GM23338 (cell line): ENCODE results near the gene SNX10. TPM values are rescaled to one million over a fixed set of nuclear protein-coding genes. Genes with fewer than 3 reads are reported as not detected.

Experiments used
- ATAC-seq: fragments of 200-7000 bp; cut with Tn5 transposase; 3 replicates; pipeline ENCODE4 v1.9.1; 2020
- DNase-seq: peaks from one replicate; pipeline ENCODE4 v3.0.0-alpha.2; 2015; ENCODE audit warnings: low spot score
- H2AFZ ChIP-seq: fragments of 200-600 bp; sonication (generic); 2 replicates; pipeline ENCODE4 v1.8.0; 2016; ENCODE audit warnings: antibody characterized with exemption, mild to moderate bottlenecking, moderate library complexity
- H3F3A ChIP-seq: fragments of 200-600 bp; sonication (generic); replicated peaks from 2 replicates; pipeline ENCODE4 v1.8.0; 2017; ENCODE audit warnings: antibody characterized with exemption, mixed run types, low read depth
- H3K27ac ChIP-seq: fragments of 200-600 bp; sonication (generic); 2 replicates; pipeline ENCODE4 v1.6.1; 2016; ENCODE audit warnings: low read depth
- H3K27me3 ChIP-seq: fragments of 200-600 bp; sonication (generic); 2 replicates; pipeline ENCODE4 v1.8.0; 2016; ENCODE audit warnings: mild to moderate bottlenecking, mixed run types, moderate library complexity; ENCODE audit not compliant: insufficient read depth
- H3K36me3 ChIP-seq: fragments of 200-600 bp; sonication (generic); 2 replicates; pipeline ENCODE4 v1.8.0; 2016; ENCODE audit warnings: mild to moderate bottlenecking; ENCODE audit not compliant: insufficient read depth
- H3K4me1 ChIP-seq: fragments of 200-600 bp; sonication (generic); 2 replicates; pipeline ENCODE4 v1.8.0; 2016; ENCODE audit warnings: mild to moderate bottlenecking, moderate library complexity; ENCODE audit not compliant: insufficient read depth
- H3K4me2 ChIP-seq: fragments of 200-600 bp; sonication (generic); 2 replicates; pipeline ENCODE4 v1.7.1; 2017; ENCODE audit warnings: mixed run types
- H3K4me3 ChIP-seq: fragments of 200-600 bp; sonication (generic); 2 replicates; pipeline ENCODE4 v1.6.1; 2016; ENCODE audit warnings: mixed run types
- H3K79me2 ChIP-seq: fragments of 200-600 bp; sonication (generic); replicated peaks from 2 replicates; pipeline ENCODE4 v1.8.0; 2017; ENCODE audit warnings: mild to moderate bottlenecking; ENCODE audit not compliant: insufficient read depth
- H3K9me2 ChIP-seq: fragments of 200-600 bp; sonication (generic); 2 replicates; pipeline ENCODE4 v1.8.0; 2017; ENCODE audit not compliant: insufficient read depth
- H4K20me1 ChIP-seq: fragments of 200-600 bp; sonication (generic); replicated peaks from 2 replicates; pipeline ENCODE4 v1.8.0; 2017; ENCODE audit warnings: mild to moderate bottlenecking; ENCODE audit not compliant: insufficient read depth
- H3K27ac Mint-ChIP-seq: 2 replicates; pipeline ENCODE4 v1.8.0; 2020; ENCODE audit warnings: inconsistent platforms, mild to moderate bottlenecking, moderate library complexity, mixed read lengths
- H3K27me3 Mint-ChIP-seq: 3 replicates; pipeline ENCODE4 v1.8.0; 2022; ENCODE audit warnings: low read depth, mild to moderate bottlenecking, moderate library complexity, mixed read lengths, inconsistent platforms; ENCODE audit not compliant: insufficient read depth, poor library complexity
- H3K36me3 Mint-ChIP-seq: 3 replicates; pipeline ENCODE4 v1.8.0; 2021; ENCODE audit warnings: low read depth, mild to moderate bottlenecking, inconsistent platforms, moderate library complexity, mixed read lengths
- H3K4me1 Mint-ChIP-seq: 3 replicates; pipeline ENCODE4 v1.8.0; 2020; ENCODE audit warnings: mild to moderate bottlenecking, inconsistent platforms, mixed read lengths
- H3K4me3 Mint-ChIP-seq: 3 replicates; pipeline ENCODE4 v1.8.0; 2021; ENCODE audit warnings: moderate library complexity, mild to moderate bottlenecking, inconsistent platforms, mixed read lengths
- H3K9me3 Mint-ChIP-seq: 3 replicates; pipeline ENCODE4 v1.8.0; 2020; ENCODE audit warnings: moderate library complexity, mild to moderate bottlenecking, inconsistent platforms, mixed read lengths
- CREB1 ChIP-seq: fragments of 250-450 bp; sonication (Bioruptor Pico); IDR thresholded peaks from 2 replicates; pipeline ENCODE4 v1.5.0; 2020; ENCODE audit warnings: low read depth, mild to moderate bottlenecking, moderate library complexity
- CTCF ChIP-seq, 2 experiments: fragments of 200-600 bp in 1 of 2; sonication (generic) in 1 of 2; conservative IDR thresholded peaks; 2 replicates each; pipeline versions ENCODE4 v1.5.1 to v1.6.1; 2016 to 2017; ENCODE audit warnings: antibody characterized with exemption in 2 of 2, low read depth in 2 of 2, mild to moderate bottlenecking in 2 of 2, moderate library complexity in 1 of 2
- EZH2 ChIP-seq: fragments of 200-600 bp; sonication (generic); IDR thresholded peaks from one replicate; pipeline ENCODE4 v1.8.0; 2017; ENCODE audit warnings: antibody characterized with exemption, mild to moderate bottlenecking, low read depth; ENCODE audit not compliant: unreplicated experiment
- EZH2phosphoT487 ChIP-seq: fragments of 200-600 bp; sonication (generic); IDR thresholded peaks from one replicate; pipeline ENCODE4 v1.8.1; 2018; ENCODE audit warnings: antibody characterized with exemption; ENCODE audit not compliant: unreplicated experiment
- JUNB ChIP-seq: IDR thresholded peaks from one replicate; pipeline ENCODE4 v1.6.1; 2016; ENCODE audit warnings: antibody characterized with exemption; ENCODE audit not compliant: unreplicated experiment
- POLR2AphosphoS5 ChIP-seq: IDR thresholded peaks from 2 replicates; pipeline ENCODE4 v1.6.1; 2016; ENCODE audit warnings: antibody characterized with exemption, low read depth
- REST ChIP-seq: IDR thresholded peaks from one replicate; pipeline ENCODE4 v1.6.1; 2018; ENCODE audit warnings: antibody characterized with exemption; ENCODE audit not compliant: unreplicated experiment
- ZNF114 ChIP-seq: fragments of 250-450 bp; sonication (Bioruptor Pico); IDR thresholded peaks from 2 replicates; pipeline ENCODE4 v1.5.0; 2020; ENCODE audit warnings: mild to moderate bottlenecking, moderate library complexity
- ZNF331 ChIP-seq: fragments of 250-450 bp; sonication (Bioruptor Pico); IDR thresholded peaks from 2 replicates; pipeline ENCODE4 v1.5.0; 2020; ENCODE audit warnings: low read depth, mild to moderate bottlenecking, moderate library complexity
- ZNF462 ChIP-seq: fragments of 250-450 bp; sonication (Bioruptor Pico); IDR thresholded peaks from 2 replicates; pipeline ENCODE4 v1.5.0; 2020; ENCODE audit warnings: mild to moderate bottlenecking, moderate library complexity
- polyA plus RNA-seq: library from polyadenylated mRNA; unstranded; fragments of >200 nt; fragmentation: Nextera tagmentation; extraction: Ambion mirVana; gene quantifications from 2 replicates; pipeline ENCODE4 v1.2.1, GENCODE V29; 2016
- total RNA-seq: library from RNA; depleted of rRNA; stranded (reverse); fragments of >200 nt; shearing (Covaris generic); gene quantifications from 2 replicates; pipeline ENCODE4 v1.2.3, GENCODE V29; 2014
- TF ChIP-seq, protein P1 (sequence below): IDR thresholded peaks from 2 replicates; pipeline ENCODE4 v1.6.1; 2016; ENCODE audit warnings: antibody characterized with exemption

The SNX10 gene
- total and polyA plus RNA-seq, 2 experiments from 2014 or later = 15.8 to 17.8 TPM

- no peak overlapping the region for H3K4me3 Mint-ChIP-seq
Observed at GRCh38 chr7:26413007-26413691, 121.5 kb downstream of the SNX10 start.

More at GRCh38 chr7:26413007-26413691, 121.5 kb downstream of the SNX10 start:
- Histone ChIP-seq H3K4me2 (no peak overlapping the region), H3K36me3 (no peaks in the 10 kb centered on the region), H3K79me2 (no peaks in the 10 kb centered on the region), H3K4me1 (0 out of 2 replicates have a peak, but pooled peaks cover 8% of the 10 kb centered on the region), H2AFZ (no peak overlapping the region), H3K4me3 (no peak overlapping the region), H3K27ac (no peak overlapping the region), H3F3A (no peaks in the 10 kb centered on the region), H3K27me3 (no peaks in the 10 kb centered on the region), H3K9me2 (0 out of 2 replicates have a peak, but pooled peaks cover 5% of the 10 kb centered on the region), H4K20me1 (no peaks in the 10 kb centered on the region)
- ATAC-seq (no peak), DNase-seq (no peak)
- Mint-ChIP-seq H3K9me3 (no peaks in the 10 kb centered on the region), H3K27me3 (no peaks in the 10 kb centered on the region), H3K27ac (no peak overlapping the region), H3K4me1 (peaks cover 5% of the 10 kb centered on the region; the same call in 2 of the 3 replicates), H3K36me3 (no peaks in the 10 kb centered on the region)
- TF ChIP-seq ZNF462 (CRISPR knock-in tag) (no peak), EZH2phosphoT487 (no peak), ZNF114 (CRISPR knock-in tag) (no peak), REST (no peak), POLR2AphosphoS5 (no peak), CREB1 (CRISPR knock-in tag) (no peak), JUNB (no peak), EZH2 (no peak), ZNF331 (CRISPR knock-in tag) (no peak), CTCF (conservative IDR thresholded peaks at IDR 0.05; ENCODE audit: low read depth in 2 of 2) (no peak)
- TF ChIP-seq, protein P1, sequence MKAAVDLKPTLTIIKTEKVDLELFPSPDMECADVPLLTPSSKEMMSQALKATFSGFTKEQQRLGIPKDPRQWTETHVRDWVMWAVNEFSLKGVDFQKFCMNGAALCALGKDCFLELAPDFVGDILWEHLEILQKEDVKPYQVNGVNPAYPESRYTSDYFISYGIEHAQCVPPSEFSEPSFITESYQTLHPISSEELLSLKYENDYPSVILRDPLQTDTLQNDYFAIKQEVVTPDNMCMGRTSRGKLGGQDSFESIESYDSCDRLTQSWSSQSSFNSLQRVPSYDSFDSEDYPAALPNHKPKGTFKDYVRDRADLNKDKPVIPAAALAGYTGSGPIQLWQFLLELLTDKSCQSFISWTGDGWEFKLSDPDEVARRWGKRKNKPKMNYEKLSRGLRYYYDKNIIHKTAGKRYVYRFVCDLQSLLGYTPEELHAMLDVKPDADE = no peak
